Measurements from ENCODE around the gene SUSD3.

DNA sequence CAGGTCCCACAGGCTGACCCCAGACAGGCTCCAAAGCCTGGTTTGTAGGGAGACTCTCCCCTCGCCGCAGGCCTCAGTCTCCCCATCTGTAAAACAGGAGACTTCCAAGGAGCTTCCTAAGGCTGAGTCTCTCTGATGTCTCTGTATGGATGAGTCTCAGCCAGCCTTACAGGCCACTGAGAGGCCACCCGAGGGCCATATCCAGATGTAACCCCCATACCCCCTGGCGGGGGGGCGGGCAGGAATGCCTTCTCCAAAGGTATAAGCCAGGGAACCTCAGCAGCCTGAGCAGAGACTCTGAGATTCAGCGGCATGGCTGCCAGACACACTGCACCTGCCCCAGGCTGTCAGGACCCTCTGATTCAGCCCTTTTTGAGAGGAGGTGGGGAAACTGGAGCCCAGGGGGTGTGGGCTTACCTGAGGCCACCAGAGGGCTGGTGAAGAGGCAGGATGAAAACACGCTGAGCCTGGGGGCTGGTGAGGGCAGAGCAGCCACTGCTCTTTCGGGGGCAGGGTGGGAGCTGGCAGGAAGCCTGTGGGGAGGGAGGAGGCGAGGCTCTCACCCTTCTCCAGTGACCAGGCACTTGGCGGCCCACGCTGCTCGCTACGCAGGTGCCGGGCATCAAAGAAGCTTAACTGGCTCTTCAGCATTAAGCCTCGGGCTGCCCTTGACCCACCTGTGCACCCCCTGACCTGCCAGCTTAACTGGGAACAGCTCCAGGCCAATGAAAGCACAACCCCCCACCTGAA lies 5.5 kb upstream of the SUSD3 start:
- TF ChIP-seq, protein P1, sequence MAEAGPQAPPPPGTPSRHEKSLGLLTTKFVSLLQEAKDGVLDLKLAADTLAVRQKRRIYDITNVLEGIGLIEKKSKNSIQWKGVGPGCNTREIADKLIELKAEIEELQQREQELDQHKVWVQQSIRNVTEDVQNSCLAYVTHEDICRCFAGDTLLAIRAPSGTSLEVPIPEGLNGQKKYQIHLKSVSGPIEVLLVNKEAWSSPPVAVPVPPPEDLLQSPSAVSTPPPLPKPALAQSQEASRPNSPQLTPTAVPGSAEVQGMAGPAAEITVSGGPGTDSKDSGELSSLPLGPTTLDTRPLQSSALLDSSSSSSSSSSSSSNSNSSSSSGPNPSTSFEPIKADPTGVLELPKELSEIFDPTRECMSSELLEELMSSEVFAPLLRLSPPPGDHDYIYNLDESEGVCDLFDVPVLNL (CRISPR knock-in tag; IDR thresholded peaks at IDR 0.05; ENCODE audit: borderline replicate concordance, low read depth), result no peak
- TF ChIP-seq, protein P2, sequence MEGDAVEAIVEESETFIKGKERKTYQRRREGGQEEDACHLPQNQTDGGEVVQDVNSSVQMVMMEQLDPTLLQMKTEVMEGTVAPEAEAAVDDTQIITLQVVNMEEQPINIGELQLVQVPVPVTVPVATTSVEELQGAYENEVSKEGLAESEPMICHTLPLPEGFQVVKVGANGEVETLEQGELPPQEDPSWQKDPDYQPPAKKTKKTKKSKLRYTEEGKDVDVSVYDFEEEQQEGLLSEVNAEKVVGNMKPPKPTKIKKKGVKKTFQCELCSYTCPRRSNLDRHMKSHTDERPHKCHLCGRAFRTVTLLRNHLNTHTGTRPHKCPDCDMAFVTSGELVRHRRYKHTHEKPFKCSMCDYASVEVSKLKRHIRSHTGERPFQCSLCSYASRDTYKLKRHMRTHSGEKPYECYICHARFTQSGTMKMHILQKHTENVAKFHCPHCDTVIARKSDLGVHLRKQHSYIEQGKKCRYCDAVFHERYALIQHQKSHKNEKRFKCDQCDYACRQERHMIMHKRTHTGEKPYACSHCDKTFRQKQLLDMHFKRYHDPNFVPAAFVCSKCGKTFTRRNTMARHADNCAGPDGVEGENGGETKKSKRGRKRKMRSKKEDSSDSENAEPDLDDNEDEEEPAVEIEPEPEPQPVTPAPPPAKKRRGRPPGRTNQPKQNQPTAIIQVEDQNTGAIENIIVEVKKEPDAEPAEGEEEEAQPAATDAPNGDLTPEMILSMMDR (IDR thresholded peaks at IDR 0.05), result no peak
- no peak for TF ChIP-seq HMGXB4 (CRISPR knock-in tag; IDR thresholded peaks at IDR 0.05)
- no peak for TF ChIP-seq KAT7 (CRISPR knock-in tag; IDR thresholded peaks at IDR 0.05; ENCODE audit: borderline replicate concordance)
- TF ChIP-seq CREM (CRISPR knock-in tag; IDR thresholded peaks at IDR 0.05), result no peak
- no peak for TF ChIP-seq RELA (CRISPR knock-in tag; IDR thresholded peaks at IDR 0.05; ENCODE audit: borderline replicate concordance)
- no peak for TF ChIP-seq FOXJ3 (CRISPR knock-in tag; IDR thresholded peaks at IDR 0.05; ENCODE audit: borderline replicate concordance)
- no peak for TF ChIP-seq ZNF138 (CRISPR knock-in tag; conservative IDR thresholded peaks at IDR 0.05)
- no peak for TF ChIP-seq ELF4 (CRISPR knock-in tag; IDR thresholded peaks at IDR 0.05; ENCODE audit: low read depth)
- TF ChIP-seq ZNF232 (CRISPR knock-in tag; IDR thresholded peaks at IDR 0.05), result no peak
- TF ChIP-seq ZBTB21 (CRISPR knock-in tag; IDR thresholded peaks at IDR 0.05; ENCODE audit: borderline replicate concordance), result no peak
- TF ChIP-seq ZNF423 (CRISPR knock-in tag; IDR thresholded peaks at IDR 0.05), result no peak
- no peak for TF ChIP-seq ZSCAN18 (CRISPR knock-in tag; IDR thresholded peaks at IDR 0.05)
